ENCODE results near the gene CAP1. TPM values are rescaled to one million over a fixed set of nuclear protein-coding genes. Genes with fewer than 3 reads are reported as not detected.
A peak's percentile ranks its signal among the peaks of the same experiment; 100 is the strongest.

The CAP1 gene
- total RNA-seq, 1 donor from 2014 or later = 252 TPM

DNA sequence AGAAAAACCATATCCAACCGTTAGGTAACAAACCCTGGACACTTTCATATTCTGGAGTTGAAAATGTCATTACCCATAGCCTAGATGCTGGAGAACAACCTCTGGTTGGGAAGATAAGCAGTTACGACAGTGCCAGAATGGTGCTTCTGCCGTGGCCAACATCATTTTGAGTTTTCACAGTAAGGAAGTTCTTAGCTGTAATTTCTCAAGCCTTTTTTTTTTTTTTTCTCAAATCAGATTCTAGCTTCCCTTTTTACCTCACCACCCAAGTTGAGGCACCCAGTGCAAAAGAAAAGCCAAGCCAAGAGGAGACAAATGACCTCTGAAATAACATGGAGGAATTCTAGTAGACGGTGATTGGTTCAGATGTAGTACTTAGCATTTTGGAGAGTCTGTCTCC is 34.7 kb downstream of the CAP1 start:
- TF ChIP-seq, protein P1, sequence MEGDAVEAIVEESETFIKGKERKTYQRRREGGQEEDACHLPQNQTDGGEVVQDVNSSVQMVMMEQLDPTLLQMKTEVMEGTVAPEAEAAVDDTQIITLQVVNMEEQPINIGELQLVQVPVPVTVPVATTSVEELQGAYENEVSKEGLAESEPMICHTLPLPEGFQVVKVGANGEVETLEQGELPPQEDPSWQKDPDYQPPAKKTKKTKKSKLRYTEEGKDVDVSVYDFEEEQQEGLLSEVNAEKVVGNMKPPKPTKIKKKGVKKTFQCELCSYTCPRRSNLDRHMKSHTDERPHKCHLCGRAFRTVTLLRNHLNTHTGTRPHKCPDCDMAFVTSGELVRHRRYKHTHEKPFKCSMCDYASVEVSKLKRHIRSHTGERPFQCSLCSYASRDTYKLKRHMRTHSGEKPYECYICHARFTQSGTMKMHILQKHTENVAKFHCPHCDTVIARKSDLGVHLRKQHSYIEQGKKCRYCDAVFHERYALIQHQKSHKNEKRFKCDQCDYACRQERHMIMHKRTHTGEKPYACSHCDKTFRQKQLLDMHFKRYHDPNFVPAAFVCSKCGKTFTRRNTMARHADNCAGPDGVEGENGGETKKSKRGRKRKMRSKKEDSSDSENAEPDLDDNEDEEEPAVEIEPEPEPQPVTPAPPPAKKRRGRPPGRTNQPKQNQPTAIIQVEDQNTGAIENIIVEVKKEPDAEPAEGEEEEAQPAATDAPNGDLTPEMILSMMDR (IDR thresholded peaks at IDR 0.05) = no peak
- no peaks in the 10 kb centered on the region for H3K4me1 ChIP-seq
- peaks cover 56 to 71% of the 10 kb centered on the region in 2 donors for H3K36me3 ChIP-seq
- H3K27ac ChIP-seq = no peak overlapping the region
- no peaks in the 10 kb centered on the region for H3K27me3 ChIP-seq
- no peaks in the 10 kb centered on the region for H3K9me3 ChIP-seq
- no peak for DNase-seq (ENCODE audit: low spot score in 2 of 2)
- no peak overlapping the region for H3K4me3 ChIP-seq
- intact Hi-C loops (cut with DNase I) = no loop called here

DNA sequence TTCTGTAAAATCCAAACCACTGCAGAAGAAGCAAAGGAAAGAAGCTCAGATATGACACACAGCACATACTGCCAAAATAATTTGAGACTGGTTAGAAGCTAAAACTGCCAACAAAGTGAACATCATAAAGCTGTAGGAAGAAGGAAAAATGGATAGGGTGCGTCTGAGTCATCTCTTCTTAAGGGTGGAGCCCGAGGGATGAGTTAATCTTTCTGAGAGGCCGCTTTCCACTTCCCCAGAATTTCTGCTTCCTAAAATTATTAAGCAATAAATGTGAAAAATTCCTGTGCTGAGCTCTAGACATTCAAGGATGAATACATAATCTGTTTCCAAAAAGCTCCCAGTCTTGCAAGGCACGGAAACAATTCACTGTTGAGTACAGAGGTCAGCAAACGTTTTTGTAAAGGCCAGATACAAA is 36.4 kb downstream of the CAP1 start:
- no peak overlapping the region for H3K4me3 ChIP-seq
- H3K27ac ChIP-seq = peak overlapping the region in 1 of 2 donors; percentile 50
- H3K9me3 ChIP-seq = no peaks in the 10 kb centered on the region
- no peak for DNase-seq (ENCODE audit: low spot score in 2 of 2)
- H3K36me3 ChIP-seq = peaks cover 40 to 55% of the 10 kb centered on the region in 2 donors
- intact Hi-C loops (cut with DNase I) = no loop called here
- TF ChIP-seq, protein P1 (IDR thresholded peaks at IDR 0.05) = no peak
- H3K4me1 ChIP-seq = no peaks in the 10 kb centered on the region
- H3K27me3 ChIP-seq = no peaks in the 10 kb centered on the region

DNA sequence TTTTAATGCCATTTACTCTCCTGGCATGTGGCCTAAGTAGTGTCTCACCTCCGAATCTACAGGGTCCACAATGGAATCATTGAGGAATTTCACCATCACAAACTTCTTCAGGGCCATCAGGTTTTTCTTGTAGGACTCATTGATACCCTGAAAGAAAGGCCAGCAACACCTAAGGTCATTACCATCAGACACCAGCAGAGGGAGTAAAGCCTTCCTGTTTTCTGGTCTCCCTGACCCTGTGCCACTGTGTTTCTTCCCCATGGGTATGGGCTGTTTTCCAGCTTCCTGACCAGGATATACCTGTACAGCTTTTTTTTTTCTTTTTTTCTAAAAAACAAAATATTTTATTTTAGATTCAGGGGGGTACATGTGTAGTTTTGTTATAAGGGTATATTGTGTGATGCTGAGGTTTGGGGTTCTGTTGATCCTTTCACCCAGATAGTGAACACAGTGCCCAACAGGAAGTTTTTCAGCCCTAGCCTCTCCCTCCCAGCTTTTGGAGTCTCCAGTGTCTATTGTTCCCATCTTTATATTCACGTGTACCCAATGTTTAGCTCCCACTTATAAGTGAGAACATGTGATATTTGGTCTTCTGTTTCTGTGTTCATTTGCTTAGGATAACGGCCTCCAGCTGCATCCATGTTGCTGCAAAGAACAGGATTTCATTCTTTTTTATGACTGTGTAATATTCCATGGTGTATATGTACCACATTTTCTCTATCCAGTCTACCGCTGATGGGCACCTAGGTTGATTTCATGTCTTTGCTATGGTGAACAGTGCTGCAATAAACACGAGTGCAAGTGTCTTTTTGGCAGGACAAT is 38.2 kb downstream of the CAP1 start:
- Histone ChIP-seq H3K27ac (no peak overlapping the region), H3K36me3 (peaks cover 22 to 38% of the 10 kb centered on the region in 2 donors), H3K4me3 (no peak overlapping the region), H3K27me3 (no peaks in the 10 kb centered on the region), H3K4me1 (no peaks in the 10 kb centered on the region), H3K9me3 (no peaks in the 10 kb centered on the region)
- TF ChIP-seq, protein P1 (IDR thresholded peaks at IDR 0.05) = peak; percentile 24 to 73 (median 72)
- intact Hi-C loops (cut with DNase I) = no loop called here
- DNase-seq (ENCODE audit: low spot score in 2 of 2) = peak in 1 of 2 donors; percentile 76

DNA sequence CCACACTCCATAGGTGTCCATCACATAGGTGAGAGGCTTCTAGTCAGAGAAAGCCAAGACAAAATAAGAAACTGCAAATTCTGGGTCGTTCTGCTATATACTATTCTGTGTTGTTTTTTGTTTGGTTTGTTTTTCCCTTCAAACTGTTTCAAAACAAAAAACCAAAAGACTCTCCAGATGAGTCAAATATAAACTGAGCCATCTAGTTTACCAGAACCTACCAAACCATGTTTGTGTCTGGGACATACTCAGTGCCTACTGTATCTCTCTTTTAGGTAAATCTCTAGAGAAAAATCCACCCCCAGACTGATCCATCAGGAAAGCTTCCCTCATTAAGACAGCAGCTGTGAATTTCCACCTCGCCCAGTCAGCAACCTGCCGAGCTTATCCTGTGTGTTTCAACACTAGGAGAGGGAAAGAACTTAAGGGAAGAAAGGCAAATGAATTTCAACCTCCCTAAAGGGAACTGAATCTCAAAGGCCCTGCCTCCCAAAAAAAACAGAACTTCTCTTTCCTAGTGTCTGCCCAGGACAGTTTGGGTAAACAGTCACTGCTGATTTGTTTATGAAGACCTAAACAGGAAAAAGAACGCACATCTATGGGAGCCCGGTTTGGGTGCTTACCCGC is 39.4 kb downstream of the CAP1 start:
- H3K9me3 ChIP-seq = no peaks in the 10 kb centered on the region
- H3K4me3 ChIP-seq = no peak overlapping the region
- H3K36me3 ChIP-seq = peaks cover 19 to 29% of the 10 kb centered on the region in 2 donors
- TF ChIP-seq, protein P1 (IDR thresholded peaks at IDR 0.05) = no peak
- DNase-seq (ENCODE audit: low spot score in 2 of 2) = no peak
- no peak overlapping the region for H3K27ac ChIP-seq
- intact Hi-C loops (cut with DNase I) = no loop called here
- H3K4me1 ChIP-seq = no peaks in the 10 kb centered on the region
- H3K27me3 ChIP-seq = no peaks in the 10 kb centered on the region

DNA sequence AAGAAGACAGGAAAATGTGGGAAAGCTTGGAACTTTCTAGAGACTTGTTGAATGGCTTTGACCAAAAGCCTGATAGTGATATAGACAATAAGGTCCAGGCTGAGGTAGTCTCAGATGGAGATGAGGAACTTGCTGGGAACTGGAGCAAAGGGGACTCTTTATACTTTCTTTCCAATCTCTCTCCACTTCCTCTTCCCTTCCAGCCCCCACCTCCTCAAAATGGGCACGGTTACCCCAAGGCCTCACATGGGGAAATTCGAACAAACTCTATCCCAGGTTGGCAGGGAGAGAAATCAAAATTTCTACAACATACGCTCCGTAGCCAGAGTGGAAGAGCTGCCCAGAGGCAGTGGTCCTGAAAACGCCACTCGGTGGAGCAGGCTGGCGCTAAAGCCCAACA is 41.3 kb downstream of the CAP1 start:
- TF ChIP-seq, protein P1 (IDR thresholded peaks at IDR 0.05) = no peak
- H3K27me3 ChIP-seq = no peaks in the 10 kb centered on the region
- no peak for DNase-seq (ENCODE audit: low spot score in 2 of 2)
- intact Hi-C loops (cut with DNase I) = no loop called here
- H3K9me3 ChIP-seq = no peaks in the 10 kb centered on the region
- no peak overlapping the region for H3K27ac ChIP-seq
- peaks cover 19 to 21% of the 10 kb centered on the region in 2 donors for H3K36me3 ChIP-seq
- no peaks in the 10 kb centered on the region for H3K4me1 ChIP-seq
- H3K4me3 ChIP-seq = no peak overlapping the region

Data from ascending aorta (tissue), 2 donors.